Mucosa of descending colon (tissue), 3 donors: ENCODE results near the gene RBFOX2. TPM values are rescaled to one million over a fixed set of nuclear protein-coding genes. Genes with fewer than 3 reads are reported as not detected.
A peak's percentile ranks its signal among the peaks of the same experiment; 100 is the strongest.

Source experiments
- ATAC-seq: fragments of 200-7000 bp; cut with Tn5 transposase; one replicate; pipeline ENCODE4 v1.9.1; 2020; ENCODE audit warnings: mild to moderate bottlenecking, moderate library complexity
- DNase-seq, 3 donors: peaks; one replicate each; pipeline ENCODE4 v3.0.0-alpha.2; 2020
- H3K36me3 ChIP-seq: fragments of 200-600 bp; one replicate; pipeline ENCODE4 v1.8.0; 2021; ENCODE audit warnings: low read depth, mild to moderate bottlenecking
- H3K4me1 ChIP-seq: fragments of 200-600 bp; one replicate; pipeline ENCODE4 v1.8.0; 2021; ENCODE audit warnings: low read depth, mild to moderate bottlenecking
- H3K4me3 ChIP-seq: fragments of 200-600 bp; one replicate; pipeline ENCODE4 v1.8.0; 2021; ENCODE audit warnings: mild to moderate bottlenecking
- H3K9me3 ChIP-seq: fragments of 200-600 bp; one replicate; pipeline ENCODE4 v1.8.0; 2021; ENCODE audit warnings: mild to moderate bottlenecking
- intact Hi-C, 2 donors: fragments of 100-400 bp; cut with DNase I in 1 of 2; cut with micrococcal nuclease in 1 of 2; formaldehyde crosslinking; loops; one replicate each; pipeline versions ENCODE4 v1.11.0 to v1.11.1; 2022; cut with DNase I, micrococcal nuclease
- total RNA-seq, 3 donors: library from RNA; stranded (reverse); fragmentation: NEBNext Ultra II Directional in 2 of 3; extraction: Animal tissue kit (Norgen Biotek cat#: 25700) in 2 of 3; gene quantifications; one replicate each; pipeline versions ENCODE4 v1.2.1 to v1.2.4, GENCODE V29; 2021 to 2023
- TF ChIP-seq, protein P1 (sequence below): fragments of 200-600 bp; IDR thresholded peaks from one replicate; pipeline ENCODE4 v1.8.0; 2022; ENCODE audit warnings: antibody characterized with exemption, mild to moderate bottlenecking
- donor health status: DM: no; HTN: no; CAD: no; lungs with moderate emphysema.
- donor health status: DM: no; HTN: no; CAD: no.
- donor health status: DM: no; HTN: yes; CAD: no.

RBFOX2 gene
- total RNA-seq, 3 donors from 2014 or later: 46.0 to 141 (median 46.2) TPM

DNA sequence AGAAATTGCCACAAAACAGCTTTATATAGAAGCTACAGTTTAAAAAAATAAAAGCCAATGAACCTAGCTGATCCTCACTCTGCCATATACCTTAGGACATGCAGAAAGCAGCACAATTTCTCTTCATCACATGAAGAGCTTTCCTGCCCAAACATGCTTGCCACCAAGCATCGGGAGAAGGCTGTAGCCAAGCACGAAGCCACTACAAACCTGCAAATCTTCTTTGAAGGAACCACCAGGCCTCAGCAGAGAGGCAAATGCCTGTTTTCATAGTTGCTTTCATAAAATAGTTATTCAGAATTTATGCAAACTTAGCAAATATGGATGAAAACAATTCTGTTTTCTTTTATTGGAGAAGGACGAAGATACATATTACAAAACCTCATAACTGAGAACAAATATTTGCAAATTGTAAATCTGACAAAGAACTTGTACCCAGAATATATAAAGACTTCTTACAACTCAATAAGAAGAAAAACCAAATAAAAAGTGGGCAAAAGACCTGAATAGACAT, 100.3 kb downstream of the RBFOX2 start:
- Histone ChIP-seq H3K36me3 (no peaks in the 10 kb centered on the region), H3K4me1 (no peaks in the 10 kb centered on the region), H3K4me3 (no peak overlapping the region), H3K9me3 (no peaks in the 10 kb centered on the region)
- TF ChIP-seq, protein P1, sequence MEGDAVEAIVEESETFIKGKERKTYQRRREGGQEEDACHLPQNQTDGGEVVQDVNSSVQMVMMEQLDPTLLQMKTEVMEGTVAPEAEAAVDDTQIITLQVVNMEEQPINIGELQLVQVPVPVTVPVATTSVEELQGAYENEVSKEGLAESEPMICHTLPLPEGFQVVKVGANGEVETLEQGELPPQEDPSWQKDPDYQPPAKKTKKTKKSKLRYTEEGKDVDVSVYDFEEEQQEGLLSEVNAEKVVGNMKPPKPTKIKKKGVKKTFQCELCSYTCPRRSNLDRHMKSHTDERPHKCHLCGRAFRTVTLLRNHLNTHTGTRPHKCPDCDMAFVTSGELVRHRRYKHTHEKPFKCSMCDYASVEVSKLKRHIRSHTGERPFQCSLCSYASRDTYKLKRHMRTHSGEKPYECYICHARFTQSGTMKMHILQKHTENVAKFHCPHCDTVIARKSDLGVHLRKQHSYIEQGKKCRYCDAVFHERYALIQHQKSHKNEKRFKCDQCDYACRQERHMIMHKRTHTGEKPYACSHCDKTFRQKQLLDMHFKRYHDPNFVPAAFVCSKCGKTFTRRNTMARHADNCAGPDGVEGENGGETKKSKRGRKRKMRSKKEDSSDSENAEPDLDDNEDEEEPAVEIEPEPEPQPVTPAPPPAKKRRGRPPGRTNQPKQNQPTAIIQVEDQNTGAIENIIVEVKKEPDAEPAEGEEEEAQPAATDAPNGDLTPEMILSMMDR: no peak
- intact Hi-C loops: loop anchor here (10.0 kb wide), 3 partner anchors 294 to 494 kb away; no protein-coding TSS in a partner anchor
- no peak for DNase-seq
- no peak for ATAC-seq

DNA sequence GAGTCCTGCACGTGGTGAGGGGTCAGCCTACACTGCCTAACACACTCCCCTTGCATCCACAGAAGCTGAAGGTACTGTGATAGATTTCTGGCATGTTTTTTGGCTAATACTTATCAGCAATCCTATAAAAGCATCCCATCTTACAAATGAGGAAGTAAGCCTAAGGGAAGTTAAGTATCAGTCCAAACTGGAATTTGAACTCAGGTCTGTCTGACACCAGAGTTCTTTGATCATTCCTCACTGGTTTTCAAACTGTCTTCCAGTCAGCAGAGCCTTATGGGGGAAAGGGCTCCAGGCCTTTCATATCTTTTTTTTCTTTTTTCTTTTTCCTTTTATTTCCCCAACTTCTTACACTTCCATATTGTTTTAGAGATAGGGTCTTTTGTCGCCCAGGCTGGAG, 105.6 kb downstream of the RBFOX2 start:
- H3K4me3 ChIP-seq: no peak overlapping the region
- intact Hi-C loops: loop anchor here (10.0 kb wide), 3 partner anchors 288 to 488 kb away; no protein-coding TSS in a partner anchor
- no peak for DNase-seq
- H3K9me3 ChIP-seq: no peaks in the 10 kb centered on the region
- TF ChIP-seq, protein P1: no peak
- no peaks in the 10 kb centered on the region for H3K36me3 ChIP-seq
- peak; percentile 43 for ATAC-seq
- H3K4me1 ChIP-seq: peaks cover 6% of the 10 kb centered on the region

DNA sequence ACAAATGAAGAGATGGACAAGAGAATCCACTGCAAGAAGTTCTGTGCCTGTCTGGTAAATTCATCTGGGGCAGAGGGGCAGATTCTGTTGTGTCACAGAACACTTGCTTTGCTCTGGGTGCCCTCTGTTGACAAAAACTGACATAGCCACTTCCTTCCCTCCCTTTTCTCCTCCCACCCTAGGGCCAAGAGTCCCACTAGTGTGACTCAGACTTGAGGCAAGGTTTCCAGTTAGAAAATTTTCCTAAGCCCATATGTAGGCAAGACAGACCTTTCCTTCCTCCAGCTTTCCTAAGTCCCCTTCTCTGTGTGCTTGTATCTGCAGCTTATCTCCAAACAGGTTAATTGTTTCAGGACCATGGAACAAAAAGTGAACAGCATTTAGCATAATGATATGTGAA, 106.8 kb downstream of the RBFOX2 start:
- TF ChIP-seq, protein P1: no peak
- no peaks in the 10 kb centered on the region for H3K36me3 ChIP-seq
- intact Hi-C loops: loop anchor here (10.0 kb wide), 3 partner anchors 287 to 487 kb away; no protein-coding TSS in a partner anchor
- H3K4me1 ChIP-seq: peaks cover 6% of the 10 kb centered on the region
- H3K9me3 ChIP-seq: no peaks in the 10 kb centered on the region
- ATAC-seq (peak; percentile 95), DNase-seq (peak in 1 of 3 donors; percentile 79)
- no peak overlapping the region for H3K4me3 ChIP-seq

DNA sequence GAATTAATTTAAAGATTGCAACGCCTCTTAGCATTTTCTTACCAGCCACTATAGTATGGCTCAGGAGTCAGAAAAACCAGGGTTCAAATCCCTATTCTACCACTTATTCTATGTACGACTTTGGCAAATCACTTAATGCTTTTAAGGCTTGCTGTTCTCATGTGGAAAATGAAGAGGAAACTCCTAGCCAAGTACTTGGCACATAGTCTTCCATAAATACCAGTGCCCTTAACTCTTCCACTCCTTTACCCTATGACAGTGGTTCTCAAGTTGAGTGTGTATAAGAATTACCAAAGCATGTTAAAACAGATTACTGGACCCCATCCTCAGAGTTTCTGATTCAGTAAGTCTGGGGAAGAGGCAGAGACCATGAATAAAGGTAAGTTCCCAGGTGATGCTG, 107.6 kb downstream of the RBFOX2 start:
- DNase-seq: no peak
- intact Hi-C loops: loop anchor here (10.0 kb wide), 3 partner anchors 286 to 486 kb away; no protein-coding TSS in a partner anchor
- Histone ChIP-seq H3K4me1 (peaks cover 9% of the 10 kb centered on the region), H3K36me3 (no peaks in the 10 kb centered on the region), H3K9me3 (no peaks in the 10 kb centered on the region), H3K4me3 (no peak overlapping the region)
- ATAC-seq: no peak
- TF ChIP-seq, protein P1: no peak

DNA sequence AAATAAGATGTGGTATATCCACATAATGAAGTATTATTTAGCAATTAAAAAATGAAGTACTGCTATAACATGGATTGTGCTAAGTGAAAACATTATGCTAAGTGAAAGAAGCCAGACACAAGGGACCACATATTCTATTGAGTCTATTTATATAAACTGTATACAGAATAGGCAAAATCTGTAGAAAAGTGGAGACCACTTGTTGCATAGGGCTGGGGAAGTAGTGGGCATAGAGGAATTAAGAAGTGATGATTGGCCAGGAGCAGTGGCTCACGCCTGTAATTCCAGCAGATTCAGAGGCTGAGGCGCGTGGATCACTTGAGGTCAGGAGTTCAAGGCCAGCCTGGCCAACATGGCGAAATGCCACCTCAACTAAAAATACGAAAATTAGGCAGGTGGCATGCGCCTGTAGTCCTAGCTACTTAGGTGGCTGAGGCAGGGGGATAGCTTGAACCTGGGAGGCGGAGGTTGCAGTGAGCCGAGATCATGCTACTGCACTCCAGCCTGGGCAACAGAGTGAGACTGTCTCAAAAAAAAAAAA, 109.6 kb downstream of the RBFOX2 start:
- ATAC-seq: no peak
- TF ChIP-seq, protein P1: no peak
- DNase-seq: no peak
- intact Hi-C loops: no loop called here
- Histone ChIP-seq H3K4me1 (peaks cover 16% of the 10 kb centered on the region), H3K9me3 (no peaks in the 10 kb centered on the region), H3K36me3 (no peaks in the 10 kb centered on the region), H3K4me3 (no peak overlapping the region)
